ENCODE measurements around the gene UNC119B.

UNC119B gene

DNA sequence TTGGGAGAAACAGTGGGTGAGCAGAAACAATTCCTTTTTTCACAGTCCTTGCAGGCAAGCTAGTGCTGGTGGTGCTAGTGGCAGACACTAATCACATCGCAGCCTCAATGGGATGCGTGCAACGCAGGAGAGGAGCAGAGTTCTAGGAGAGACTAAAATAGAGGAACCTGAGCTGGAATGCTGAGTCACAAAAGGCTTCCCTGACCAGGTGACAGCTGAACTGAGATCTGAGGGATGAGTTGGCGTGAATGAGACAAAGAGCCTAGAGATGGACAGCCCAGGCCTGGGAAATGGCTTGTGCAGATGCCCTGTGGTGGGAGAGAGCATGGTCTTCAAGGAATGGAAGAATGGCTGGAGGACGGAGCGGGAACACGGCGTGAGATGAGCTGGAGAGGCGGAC, 41.1 kb downstream of the UNC119B start:
- DNase-seq (ENCODE audit: low read depth, low spot score), result no peak
- Histone ChIP-seq H3K27ac (ENCODE audit: low read length) (no peak overlapping the region), H3K4me1 (ENCODE audit: control insufficient read depth, insufficient read depth, low read length) (no peaks in the 10 kb centered on the region), H3K9me3 (ENCODE audit: control insufficient read depth, insufficient read depth, low read length) (no peaks in the 10 kb centered on the region), H3K36me3 (ENCODE audit: control insufficient read depth, insufficient read depth, low read length) (no peaks in the 10 kb centered on the region), H3K27me3 (ENCODE audit: control insufficient read depth, insufficient read depth, low read length) (no peaks in the 10 kb centered on the region), H3K4me3 (ENCODE audit: low read length) (no peak overlapping the region)
- WGBS (ENCODE audit: insufficient coverage, insufficient read length), result no CpG with 5 or more reads among the region's 9 CpGs

DNA sequence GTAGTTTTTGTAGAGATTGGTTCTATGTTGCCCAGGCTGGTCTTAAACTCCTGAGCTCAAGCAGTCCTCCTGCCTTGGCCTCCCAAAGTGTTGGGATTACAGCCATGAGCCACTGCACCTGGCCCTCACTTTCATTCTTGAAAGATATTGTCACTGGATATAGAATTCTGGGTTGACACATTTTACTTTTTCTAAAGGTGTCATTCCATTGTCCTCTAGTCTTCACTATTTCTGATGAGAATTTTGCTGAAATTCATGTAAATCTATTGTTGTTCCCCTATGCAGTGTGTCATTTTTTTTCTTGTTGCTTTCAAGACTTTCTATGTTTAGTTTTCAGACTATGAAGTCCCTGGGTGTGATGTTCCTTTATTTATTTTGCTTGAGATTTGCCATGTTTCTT, 44.5 kb downstream of the UNC119B start:
- H3K27me3 ChIP-seq (ENCODE audit: control insufficient read depth, insufficient read depth, low read length), result no peaks in the 10 kb centered on the region
- no peaks in the 10 kb centered on the region for H3K36me3 ChIP-seq (ENCODE audit: control insufficient read depth, insufficient read depth, low read length)
- H3K4me3 ChIP-seq (ENCODE audit: low read length), result no peak overlapping the region
- H3K9me3 ChIP-seq (ENCODE audit: control insufficient read depth, insufficient read depth, low read length), result no peaks in the 10 kb centered on the region
- peaks cover 3% of the 10 kb centered on the region for H3K4me1 ChIP-seq (ENCODE audit: control insufficient read depth, insufficient read depth, low read length)
- H3K27ac ChIP-seq (ENCODE audit: low read length), result no peak overlapping the region
- DNase-seq (ENCODE audit: low read depth, low spot score), result no peak

DNA sequence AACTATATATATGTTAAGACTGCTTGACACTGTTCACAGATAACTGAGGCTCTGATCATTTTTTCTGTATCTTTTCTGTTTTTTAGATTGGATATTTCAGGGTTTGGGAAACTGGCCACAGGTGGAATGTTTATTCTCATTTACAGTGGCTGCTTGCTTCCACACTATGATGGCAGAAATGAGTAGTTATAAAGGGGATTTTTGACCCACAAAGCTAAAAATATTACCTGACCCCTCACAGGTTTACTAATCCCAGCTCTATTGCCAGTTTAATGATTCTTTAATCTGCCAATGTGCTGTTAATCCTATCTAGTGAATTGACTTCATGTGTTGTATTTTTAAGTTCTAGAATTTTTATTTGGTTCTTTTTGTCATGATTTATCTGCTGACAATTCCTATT, 45.0 kb downstream of the UNC119B start:
- H3K4me3 ChIP-seq (ENCODE audit: low read length), result no peak overlapping the region
- no peaks in the 10 kb centered on the region for H3K9me3 ChIP-seq (ENCODE audit: control insufficient read depth, insufficient read depth, low read length)
- H3K27ac ChIP-seq (ENCODE audit: low read length), result no peak overlapping the region
- H3K27me3 ChIP-seq (ENCODE audit: control insufficient read depth, insufficient read depth, low read length), result no peaks in the 10 kb centered on the region
- no peak for DNase-seq (ENCODE audit: low read depth, low spot score)
- H3K36me3 ChIP-seq (ENCODE audit: control insufficient read depth, insufficient read depth, low read length), result no peaks in the 10 kb centered on the region
- H3K4me1 ChIP-seq (ENCODE audit: control insufficient read depth, insufficient read depth, low read length), result peaks cover 4% of the 10 kb centered on the region

DNA sequence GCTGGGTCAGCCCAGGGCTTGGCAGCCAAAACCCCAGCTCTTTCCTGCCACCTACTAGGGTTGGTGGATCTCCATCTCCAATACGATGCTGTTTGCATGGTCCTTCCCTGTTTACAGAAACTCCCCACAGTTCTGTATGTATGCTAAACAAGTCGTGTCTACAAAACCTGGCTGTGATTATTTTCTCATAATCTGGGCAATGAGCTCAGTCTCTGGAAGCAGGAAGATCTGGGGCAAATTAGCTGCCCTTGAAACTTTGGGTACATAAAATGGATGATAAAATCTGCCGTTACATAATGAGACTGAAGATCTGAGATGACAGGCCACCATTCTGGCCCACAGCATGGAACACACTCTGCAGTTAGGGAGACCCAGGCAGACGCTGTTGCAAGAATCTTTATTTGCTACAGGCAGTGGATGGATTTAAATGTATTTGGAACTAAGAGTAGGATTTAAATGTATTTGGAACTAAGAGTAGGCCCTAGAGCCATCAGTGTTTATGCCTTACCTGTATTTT, 47.0 kb downstream of the UNC119B start:
- no peak overlapping the region for H3K27ac ChIP-seq (ENCODE audit: low read length)
- H3K36me3 ChIP-seq (ENCODE audit: control insufficient read depth, insufficient read depth, low read length), result no peaks in the 10 kb centered on the region
- no peak for DNase-seq (ENCODE audit: low read depth, low spot score)
- no CpG with 5 or more reads among the region's 4 CpGs for WGBS (ENCODE audit: insufficient coverage, insufficient read length)
- H3K27me3 ChIP-seq (ENCODE audit: control insufficient read depth, insufficient read depth, low read length), result no peaks in the 10 kb centered on the region
- no peak overlapping the region for H3K4me3 ChIP-seq (ENCODE audit: low read length)
- peaks cover 4% of the 10 kb centered on the region for H3K4me1 ChIP-seq (ENCODE audit: control insufficient read depth, insufficient read depth, low read length)
- H3K9me3 ChIP-seq (ENCODE audit: control insufficient read depth, insufficient read depth, low read length), result no peaks in the 10 kb centered on the region

GRCh38 chr12:120757949-120758348, 47.7 kb downstream of the UNC119B start:
- WGBS (ENCODE audit: insufficient coverage, insufficient read length), result no CpG with 5 or more reads among the region's 6 CpGs
- Histone ChIP-seq H3K4me1 (ENCODE audit: control insufficient read depth, insufficient read depth, low read length) (peaks cover 4% of the 10 kb centered on the region), H3K4me3 (ENCODE audit: low read length) (no peak overlapping the region), H3K27ac (ENCODE audit: low read length) (no peak overlapping the region), H3K27me3 (ENCODE audit: control insufficient read depth, insufficient read depth, low read length) (no peaks in the 10 kb centered on the region), H3K9me3 (ENCODE audit: control insufficient read depth, insufficient read depth, low read length) (no peaks in the 10 kb centered on the region), H3K36me3 (ENCODE audit: control insufficient read depth, insufficient read depth, low read length) (no peaks in the 10 kb centered on the region)
- no peak for DNase-seq (ENCODE audit: low read depth, low spot score)

DNA sequence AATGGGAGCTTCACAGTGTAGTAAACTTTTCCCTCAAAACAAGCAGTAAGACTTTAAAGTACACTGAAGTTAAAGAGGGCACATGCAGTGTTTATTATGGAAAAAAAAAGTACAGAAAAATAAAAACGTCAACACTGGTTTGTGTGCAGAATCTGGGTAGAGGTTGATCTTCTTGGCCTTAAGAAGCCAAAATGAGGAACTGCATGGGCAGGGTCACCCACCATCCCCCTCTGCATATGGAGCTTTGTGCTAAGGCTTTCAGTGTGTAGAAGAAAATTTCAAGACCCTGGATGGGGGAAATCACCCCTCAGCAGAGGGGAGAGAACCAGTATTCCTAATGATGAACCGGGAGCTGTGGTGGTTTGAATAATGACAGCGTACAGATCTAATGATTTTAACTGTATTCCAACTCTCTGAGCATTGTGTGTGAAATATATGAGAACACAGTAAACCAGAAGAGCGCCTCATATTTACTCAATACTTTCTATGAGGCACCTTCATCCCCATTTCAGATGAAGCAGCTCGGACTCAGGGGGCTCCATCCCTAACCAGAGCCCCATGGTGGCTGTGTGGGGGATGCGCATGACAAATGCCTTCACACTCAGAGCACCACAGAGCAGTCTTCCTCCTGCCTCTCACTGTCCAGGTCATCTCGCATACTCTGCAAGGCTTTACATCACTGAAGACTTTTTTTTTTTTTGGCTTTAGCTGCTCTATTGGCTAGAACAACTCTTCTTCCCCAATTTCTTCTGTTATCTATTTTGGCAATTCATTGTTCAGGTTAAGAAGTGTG, 48.7 kb downstream of the UNC119B start:
- no peaks in the 10 kb centered on the region for H3K27me3 ChIP-seq (ENCODE audit: control insufficient read depth, insufficient read depth, low read length)
- no CpG with 5 or more reads among the region's 7 CpGs for WGBS (ENCODE audit: insufficient coverage, insufficient read length)
- H3K9me3 ChIP-seq (ENCODE audit: control insufficient read depth, insufficient read depth, low read length), result no peaks in the 10 kb centered on the region
- H3K4me3 ChIP-seq (ENCODE audit: low read length), result no peak overlapping the region
- H3K27ac ChIP-seq (ENCODE audit: low read length), result no peak overlapping the region
- no peaks in the 10 kb centered on the region for H3K36me3 ChIP-seq (ENCODE audit: control insufficient read depth, insufficient read depth, low read length)
- peaks cover 4% of the 10 kb centered on the region for H3K4me1 ChIP-seq (ENCODE audit: control insufficient read depth, insufficient read depth, low read length)
- no peak for DNase-seq (ENCODE audit: low read depth, low spot score)

- Histone ChIP-seq H3K27ac (ENCODE audit: low read length) (no peak overlapping the region), H3K9me3 (ENCODE audit: control insufficient read depth, insufficient read depth, low read length) (no peaks in the 10 kb centered on the region), H3K4me3 (ENCODE audit: low read length) (no peak overlapping the region), H3K4me1 (ENCODE audit: control insufficient read depth, insufficient read depth, low read length) (peaks cover 4% of the 10 kb centered on the region), H3K27me3 (ENCODE audit: control insufficient read depth, insufficient read depth, low read length) (no peaks in the 10 kb centered on the region), H3K36me3 (ENCODE audit: control insufficient read depth, insufficient read depth, low read length) (no peaks in the 10 kb centered on the region)
- DNase-seq (ENCODE audit: low read depth, low spot score), result no peak
- no CpG with 5 or more reads among the region's 27 CpGs for WGBS (ENCODE audit: insufficient coverage, insufficient read length)
Measured at GRCh38 chr12:120759591-120760348, 49.5 kb downstream of the UNC119B start.

DNA sequence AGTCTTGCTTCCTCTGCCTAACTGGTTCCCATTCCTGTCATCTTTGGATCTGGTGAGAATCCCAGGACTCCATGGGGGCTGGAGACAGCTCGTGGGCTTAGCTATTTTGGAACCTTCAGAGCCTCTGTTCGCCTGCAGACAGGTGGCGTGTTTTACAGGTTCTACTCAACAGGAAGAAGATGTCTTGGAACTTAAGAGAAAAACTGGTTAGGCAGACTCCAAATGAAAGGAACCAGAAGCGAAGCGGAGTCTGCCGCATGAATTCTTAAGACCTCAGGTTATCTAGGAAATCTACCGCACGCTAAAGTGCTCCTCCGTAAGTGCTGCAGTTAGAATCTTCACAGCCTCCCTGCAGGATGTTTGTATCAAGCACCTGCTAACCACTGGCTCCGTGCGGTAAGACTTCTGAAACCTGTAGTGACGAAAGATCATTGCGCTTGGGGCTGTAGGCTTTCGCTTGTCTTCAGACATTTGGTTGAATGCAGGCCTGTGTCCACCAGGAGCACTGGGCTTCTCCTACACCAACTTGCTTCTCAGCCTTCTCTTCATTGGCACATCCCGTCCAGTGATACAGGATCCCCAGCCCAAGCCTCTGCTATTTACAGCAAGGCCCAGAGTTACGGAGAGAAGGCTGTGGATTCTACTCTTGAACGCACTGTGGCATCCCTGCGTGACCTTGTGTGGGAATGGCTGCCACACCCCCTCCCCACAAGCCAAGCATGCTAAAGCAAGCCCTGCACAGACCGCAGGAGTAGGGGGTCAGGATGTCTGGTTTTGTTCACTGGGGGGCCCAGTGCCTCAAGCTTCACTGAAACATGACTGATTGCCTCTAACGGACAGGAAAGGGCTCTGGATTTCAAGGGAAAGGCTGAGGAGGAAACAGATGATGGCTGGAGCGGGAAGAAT, 50.3 kb downstream of the UNC119B start:
- no peaks in the 10 kb centered on the region for H3K9me3 ChIP-seq (ENCODE audit: control insufficient read depth, insufficient read depth, low read length)
- no peak overlapping the region for H3K27ac ChIP-seq (ENCODE audit: low read length)
- no peaks in the 10 kb centered on the region for H3K27me3 ChIP-seq (ENCODE audit: control insufficient read depth, insufficient read depth, low read length)
- WGBS (ENCODE audit: insufficient coverage, insufficient read length), result no CpG with 5 or more reads among the region's 21 CpGs
- no peak for DNase-seq (ENCODE audit: low read depth, low spot score)
- H3K4me1 ChIP-seq (ENCODE audit: control insufficient read depth, insufficient read depth, low read length), result peaks cover 4% of the 10 kb centered on the region
- H3K36me3 ChIP-seq (ENCODE audit: control insufficient read depth, insufficient read depth, low read length), result no peaks in the 10 kb centered on the region
- H3K4me3 ChIP-seq (ENCODE audit: low read length), result no peak overlapping the region

- Histone ChIP-seq H3K27me3 (ENCODE audit: control insufficient read depth, insufficient read depth, low read length) (no peaks in the 10 kb centered on the region), H3K9me3 (ENCODE audit: control insufficient read depth, insufficient read depth, low read length) (no peaks in the 10 kb centered on the region), H3K4me1 (ENCODE audit: control insufficient read depth, insufficient read depth, low read length) (peaks cover 4% of the 10 kb centered on the region), H3K4me3 (ENCODE audit: low read length) (no peak overlapping the region), H3K36me3 (ENCODE audit: control insufficient read depth, insufficient read depth, low read length) (0 out of 2 replicates have a peak, but pooled peaks cover 3% of the 10 kb centered on the region), H3K27ac (ENCODE audit: low read length) (no peak overlapping the region)
- WGBS (ENCODE audit: insufficient coverage, insufficient read length), result no CpG with 5 or more reads among the region's 9 CpGs
- no peak for DNase-seq (ENCODE audit: low read depth, low spot score)
Measured at GRCh38 chr12:120761519-120761934, 51.3 kb downstream of the UNC119B start.

GRCh38 chr12:120762086-120762485, 51.8 kb downstream of the UNC119B start:
- Histone ChIP-seq H3K27ac (ENCODE audit: low read length) (no peak overlapping the region), H3K4me1 (ENCODE audit: control insufficient read depth, insufficient read depth, low read length) (peaks cover 4% of the 10 kb centered on the region), H3K36me3 (ENCODE audit: control insufficient read depth, insufficient read depth, low read length) (peaks cover 7% of the 10 kb centered on the region; the same call in 1 of the 2 replicates), H3K4me3 (ENCODE audit: low read length) (no peak overlapping the region), H3K9me3 (ENCODE audit: control insufficient read depth, insufficient read depth, low read length) (no peaks in the 10 kb centered on the region), H3K27me3 (ENCODE audit: control insufficient read depth, insufficient read depth, low read length) (no peaks in the 10 kb centered on the region)
- WGBS (ENCODE audit: insufficient coverage, insufficient read length), result no CpG with 5 or more reads among the region's 6 CpGs
- DNase-seq (ENCODE audit: low read depth, low spot score), result no peak
